Measurements from ENCODE around the gene KCNK3.

DNA sequence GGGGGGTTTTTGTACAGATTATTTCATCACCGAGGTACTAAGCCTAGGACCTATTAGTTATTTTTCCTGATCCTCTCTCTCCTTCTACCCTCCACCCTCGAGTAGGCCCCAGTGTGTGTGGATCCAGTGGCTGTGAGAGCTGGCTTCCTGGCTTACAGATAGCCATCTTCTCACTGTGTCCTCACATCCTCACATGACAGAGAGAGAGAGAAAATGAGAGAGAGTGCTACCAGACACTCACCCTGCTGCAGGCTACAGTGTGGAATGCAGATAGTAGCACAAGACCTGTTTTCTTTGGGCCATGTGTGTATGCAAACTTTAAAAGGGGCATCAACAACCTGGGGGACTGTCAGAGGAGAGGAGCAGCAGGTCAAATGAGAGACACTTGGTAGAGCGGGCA lies 9.5 kb downstream of the KCNK3 start:
- TF ChIP-seq, protein P1, sequence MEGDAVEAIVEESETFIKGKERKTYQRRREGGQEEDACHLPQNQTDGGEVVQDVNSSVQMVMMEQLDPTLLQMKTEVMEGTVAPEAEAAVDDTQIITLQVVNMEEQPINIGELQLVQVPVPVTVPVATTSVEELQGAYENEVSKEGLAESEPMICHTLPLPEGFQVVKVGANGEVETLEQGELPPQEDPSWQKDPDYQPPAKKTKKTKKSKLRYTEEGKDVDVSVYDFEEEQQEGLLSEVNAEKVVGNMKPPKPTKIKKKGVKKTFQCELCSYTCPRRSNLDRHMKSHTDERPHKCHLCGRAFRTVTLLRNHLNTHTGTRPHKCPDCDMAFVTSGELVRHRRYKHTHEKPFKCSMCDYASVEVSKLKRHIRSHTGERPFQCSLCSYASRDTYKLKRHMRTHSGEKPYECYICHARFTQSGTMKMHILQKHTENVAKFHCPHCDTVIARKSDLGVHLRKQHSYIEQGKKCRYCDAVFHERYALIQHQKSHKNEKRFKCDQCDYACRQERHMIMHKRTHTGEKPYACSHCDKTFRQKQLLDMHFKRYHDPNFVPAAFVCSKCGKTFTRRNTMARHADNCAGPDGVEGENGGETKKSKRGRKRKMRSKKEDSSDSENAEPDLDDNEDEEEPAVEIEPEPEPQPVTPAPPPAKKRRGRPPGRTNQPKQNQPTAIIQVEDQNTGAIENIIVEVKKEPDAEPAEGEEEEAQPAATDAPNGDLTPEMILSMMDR (IDR thresholded peaks at IDR 0.05): no peak
- TF ChIP-seq SMC3 (IDR thresholded peaks at IDR 0.05; ENCODE audit: low read depth, low read length): peak; percentile 29; the same call in 1 of the 2 replicates
- TF ChIP-seq, protein P2, sequence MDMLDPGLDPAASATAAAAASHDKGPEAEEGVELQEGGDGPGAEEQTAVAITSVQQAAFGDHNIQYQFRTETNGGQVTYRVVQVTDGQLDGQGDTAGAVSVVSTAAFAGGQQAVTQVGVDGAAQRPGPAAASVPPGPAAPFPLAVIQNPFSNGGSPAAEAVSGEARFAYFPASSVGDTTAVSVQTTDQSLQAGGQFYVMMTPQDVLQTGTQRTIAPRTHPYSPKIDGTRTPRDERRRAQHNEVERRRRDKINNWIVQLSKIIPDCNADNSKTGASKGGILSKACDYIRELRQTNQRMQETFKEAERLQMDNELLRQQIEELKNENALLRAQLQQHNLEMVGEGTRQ (IDR thresholded peaks at IDR 0.05; ENCODE audit: borderline replicate concordance, low read depth, low read length): peak; percentile 21; the same call in 1 of the 2 replicates
- no peak for TF ChIP-seq POLR2AphosphoS5 (IDR thresholded peaks at IDR 0.05; ENCODE audit: low read depth, low read length)
- TF ChIP-seq EP300 (IDR thresholded peaks at IDR 0.05; ENCODE audit: borderline replicate concordance in 1 of 2, low read depth in 1 of 2, low read length in 1 of 2): peak in 1 of 2 experiments; percentile 97; a peak in 2 of 4 replicates
- TF ChIP-seq EZH2phosphoT487 (IDR thresholded peaks at IDR 0.05; ENCODE audit: borderline replicate concordance, low read depth): no peak
- TF ChIP-seq JUND (IDR thresholded peaks at IDR 0.05): no peak
- TF ChIP-seq MXI1 (IDR thresholded peaks at IDR 0.05; ENCODE audit: low read depth, low read length): peak; percentile 96
- TF ChIP-seq RFX5 (IDR thresholded peaks at IDR 0.05; ENCODE audit: low read length): no peak
- TF ChIP-seq, protein P3, sequence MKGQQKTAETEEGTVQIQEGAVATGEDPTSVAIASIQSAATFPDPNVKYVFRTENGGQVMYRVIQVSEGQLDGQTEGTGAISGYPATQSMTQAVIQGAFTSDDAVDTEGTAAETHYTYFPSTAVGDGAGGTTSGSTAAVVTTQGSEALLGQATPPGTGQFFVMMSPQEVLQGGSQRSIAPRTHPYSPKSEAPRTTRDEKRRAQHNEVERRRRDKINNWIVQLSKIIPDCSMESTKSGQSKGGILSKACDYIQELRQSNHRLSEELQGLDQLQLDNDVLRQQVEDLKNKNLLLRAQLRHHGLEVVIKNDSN (IDR thresholded peaks at IDR 0.05; ENCODE audit: borderline replicate concordance, low read depth): peak; percentile 34; the same call in 1 of the 2 replicates
- TF ChIP-seq YY1 (IDR thresholded peaks at IDR 0.05; ENCODE audit: low read depth): no peak
- TF ChIP-seq, protein P4, sequence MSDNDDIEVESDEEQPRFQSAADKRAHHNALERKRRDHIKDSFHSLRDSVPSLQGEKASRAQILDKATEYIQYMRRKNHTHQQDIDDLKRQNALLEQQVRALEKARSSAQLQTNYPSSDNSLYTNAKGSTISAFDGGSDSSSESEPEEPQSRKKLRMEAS (IDR thresholded peaks at IDR 0.05; ENCODE audit: low read depth): no peak
- no peak for TF ChIP-seq SIN3A (IDR thresholded peaks at IDR 0.05; ENCODE audit: borderline replicate concordance, low read depth, low read length)
- TF ChIP-seq NFIC (IDR thresholded peaks at IDR 0.05; ENCODE audit: borderline replicate concordance): no peak

Measured in SK-N-SH (cell line).